CD4-positive, alpha-beta T cell treated with Interleukin-15 for 4 hours (primary cell): ENCODE results near the gene PALD1.
A peak's percentile ranks its signal among the peaks of the same experiment; 100 is the strongest.
"Not testable (repeated sequence)": the region's sequence is repeated elsewhere in the genome, so short reads cannot be mapped to it uniquely, and the experiment has no call there.

Experiments used
- DNase-seq: peaks from one replicate; pipeline ENCODE4 v3.0.0-alpha.2; 2020; ENCODE audit warnings: low spot score

Gene PALD1

GRCh38 chr10:70614364-70614763 is 135.8 kb downstream of the PALD1 start:
- not testable (repeated sequence) for DNase-seq

DNA sequence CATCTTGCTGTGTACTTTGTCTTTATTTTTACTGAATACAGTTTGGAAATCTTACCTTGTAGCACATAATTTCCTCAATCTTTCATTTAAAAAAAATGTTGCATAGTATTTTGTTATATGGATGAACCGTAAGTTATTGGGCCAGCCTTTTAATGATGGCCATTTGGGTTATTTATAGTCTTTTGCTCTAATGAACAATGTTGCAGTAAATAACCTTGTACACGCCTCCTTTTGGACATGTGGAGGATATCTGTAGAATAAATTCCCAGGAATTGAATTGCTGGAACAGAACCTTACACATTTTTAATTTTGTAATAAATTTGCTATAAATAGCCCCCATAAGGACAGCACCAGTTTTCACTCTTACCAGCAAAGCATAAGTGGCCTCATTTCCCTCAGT is 136.6 kb downstream of the PALD1 start:
- DNase-seq = no peak

GRCh38 chr10:70615784-70616522 is 137.4 kb downstream of the PALD1 start:
- DNase-seq = no peak

GRCh38 chr10:70616761-70617160 is 138.2 kb downstream of the PALD1 start:
- peak; percentile 39 for DNase-seq
